Measurements from ENCODE around the gene MEGF11.

MEGF11 gene

GRCh38 chr15:65884511-65884910 is 369.0 kb downstream of the MEGF11 start (continued):
- TF ChIP-seq PATZ1 (tag by site-specific recombination; IDR thresholded peaks at IDR 0.05) (0 out of 2 replicates have a peak, but pooled peaks have one; percentile 38), ZNF335 (tag by site-specific recombination; conservative IDR thresholded peaks at IDR 0.05) (no peak), BCL11B (tag by site-specific recombination; IDR thresholded peaks at IDR 0.05; ENCODE audit: low read depth) (peak; percentile 90), ZBTB44 (tag by site-specific recombination; IDR thresholded peaks at IDR 0.05) (peak; percentile 52; the same call in 1 of the 2 replicates), OVOL3 (tag by site-specific recombination; IDR thresholded peaks at IDR 0.05) (peak; percentile 12; the same call in 1 of the 2 replicates), KLF1 (tag by site-specific recombination; IDR thresholded peaks at IDR 0.05) (peak; percentile 35; the same call in 1 of the 2 replicates), SCRT1 (tag by site-specific recombination; IDR thresholded peaks at IDR 0.05; ENCODE audit: borderline replicate concordance) (peak; percentile 32; the same call in 1 of the 2 replicates), ZNF416 (tag by site-specific recombination; IDR thresholded peaks at IDR 0.05) (no peak)

- ChIA-PET CTCF (no interaction called here), POLR2A (no interaction called here)
- peaks cover 15% of the 10 kb centered on the region for H3K4me1 ChIP-seq (ENCODE audit: control insufficient read depth, insufficient read depth, low read length)
- H3K4me3 ChIP-seq (ENCODE audit: low read depth, low read length) = no peak overlapping the region
- H3K9me3 ChIP-seq (ENCODE audit: control insufficient read depth, insufficient read depth, low read depth, low read length) = no peaks in the 10 kb centered on the region
- H3K36me3 ChIP-seq (ENCODE audit: control insufficient read depth in 2 of 2, insufficient read depth in 1 of 2, low read length in 2 of 2) = peaks cover 63 to 72% of the 10 kb centered on the region in 2 experiments
- H3K27ac ChIP-seq (ENCODE audit: extremely low read depth, low read depth, low read length) = no peak overlapping the region
- TF ChIP-seq ZNF664 (tag by site-specific recombination; IDR thresholded peaks at IDR 0.05) = 0 out of 2 replicates have a peak, but pooled peaks have one; percentile 43
- TF ChIP-seq YY2 (tag by site-specific recombination; IDR thresholded peaks at IDR 0.05) = no peak
- TF ChIP-seq ZNF596 (tag by site-specific recombination; IDR thresholded peaks at IDR 0.05) = no peak
- TF ChIP-seq MZF1 (tag by site-specific recombination; IDR thresholded peaks at IDR 0.05; ENCODE audit: borderline replicate concordance) = no peak
- TF ChIP-seq PRDM10 (tag by site-specific recombination; IDR thresholded peaks at IDR 0.05) = no peak
Measured at GRCh38 chr15:65883571-65883970, 370.0 kb downstream of the MEGF11 start.

GRCh38 chr15:65881766-65882434 is 371.6 kb downstream of the MEGF11 start:
- Histone ChIP-seq H3K36me3 (ENCODE audit: control insufficient read depth in 2 of 2, insufficient read depth in 1 of 2, low read length in 2 of 2) (peaks cover 61 to 72% of the 10 kb centered on the region in 2 experiments), H3K9me3 (ENCODE audit: control insufficient read depth, insufficient read depth, low read depth, low read length) (no peaks in the 10 kb centered on the region), H3K27ac (ENCODE audit: extremely low read depth, low read depth, low read length) (no peak overlapping the region), H3K4me1 (ENCODE audit: control insufficient read depth, insufficient read depth, low read length) (peaks cover 15% of the 10 kb centered on the region), H3K4me3 (ENCODE audit: low read depth, low read length) (no peak overlapping the region)
- POLR2A ChIA-PET = interaction anchor here (1.5 kb wide), 1 partner anchor 12 kb away, joined by 8 read pairs; the partner anchor contains the start of gene RAB11A
- CTCF ChIA-PET = interaction anchor here (0.6 to 1.3 kb wide), 4 partner anchors 19 to 1235 kb away, joined by 3 to 6 read pairs (median 4); no protein-coding TSS in a partner anchor
- TF ChIP-seq ZNF837 (tag by site-specific recombination; IDR thresholded peaks at IDR 0.05) (no peak), SCRT2 (tag by site-specific recombination; IDR thresholded peaks at IDR 0.05) (peak; percentile 69; the same call in 1 of the 2 replicates), ZNF449 (tag by site-specific recombination; IDR thresholded peaks at IDR 0.05) (no peak), ZBTB17 (tag by site-specific recombination; IDR thresholded peaks at IDR 0.05) (peak; percentile 61), INSM2 (tag by site-specific recombination; IDR thresholded peaks at IDR 0.05) (no peak), PRDM4 (tag by site-specific recombination; IDR thresholded peaks at IDR 0.05) (no peak)
